CD4-positive, alpha-beta T cell treated with Interleukin-1 beta for 1 hour (primary cell): ENCODE results near the gene CUBN.

Experiments used
- DNase-seq, 2 donors: peaks; one replicate each; pipeline ENCODE4 v3.0.0-alpha.2; 2020 to 2022

Gene CUBN

DNA sequence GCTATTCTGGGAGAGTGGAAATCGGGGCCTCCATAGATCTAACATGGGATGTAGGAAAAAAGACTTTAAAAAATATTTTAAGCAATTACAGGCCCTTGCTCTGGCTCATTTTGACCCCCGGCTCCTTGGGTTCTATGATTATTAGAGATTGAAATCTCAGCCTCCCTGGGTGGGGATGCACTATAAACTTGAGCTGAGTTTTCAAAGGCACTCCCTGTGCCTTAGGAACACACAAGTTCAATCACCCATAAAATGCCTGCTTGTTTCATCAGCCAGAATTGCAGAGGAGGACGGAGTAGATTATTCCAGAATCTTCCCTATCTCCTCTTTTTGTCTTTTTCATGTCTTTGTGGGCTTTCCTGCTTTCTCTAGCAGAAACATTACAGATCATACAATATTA is 145.4 kb downstream of the CUBN start:
- DNase-seq: no peak

- no peak for DNase-seq
Measured at GRCh38 chr10:16976803-16977202, 152.8 kb downstream of the CUBN start.

- DNase-seq: no peak
Measured at GRCh38 chr10:16975188-16975587, 154.4 kb downstream of the CUBN start.

DNA sequence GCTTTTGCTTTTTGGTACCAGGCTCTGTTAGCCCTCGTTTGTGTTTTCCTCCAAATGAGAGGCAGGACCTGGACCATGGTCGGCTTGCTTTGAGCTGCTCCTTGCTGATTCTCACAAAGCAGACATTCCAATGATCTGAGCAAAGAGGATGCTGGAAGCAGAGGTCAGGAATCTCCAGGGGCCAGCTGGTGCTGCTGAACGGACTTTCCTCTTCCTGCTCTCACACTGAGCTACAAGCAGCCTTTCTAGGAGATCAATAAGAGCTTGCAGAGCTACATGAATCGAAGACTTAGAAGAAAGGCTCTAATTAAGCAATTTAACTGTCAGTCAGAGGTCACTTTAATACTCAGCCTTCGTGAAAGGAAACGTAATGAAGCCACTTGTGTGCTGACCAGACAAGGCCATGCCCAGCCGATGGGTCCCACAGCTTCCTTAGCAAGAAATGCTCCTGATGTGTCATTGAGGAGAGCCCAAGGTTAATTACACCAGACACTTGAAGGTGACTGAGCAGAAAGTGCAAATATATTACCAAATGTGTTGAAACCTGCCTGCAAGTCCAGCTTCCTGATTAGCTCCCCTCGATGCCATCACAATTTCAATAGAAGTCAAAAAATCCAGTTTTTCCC is 161.1 kb downstream of the CUBN start:
- DNase-seq: peak in 1 of 2 donors; percentile 16

DNA sequence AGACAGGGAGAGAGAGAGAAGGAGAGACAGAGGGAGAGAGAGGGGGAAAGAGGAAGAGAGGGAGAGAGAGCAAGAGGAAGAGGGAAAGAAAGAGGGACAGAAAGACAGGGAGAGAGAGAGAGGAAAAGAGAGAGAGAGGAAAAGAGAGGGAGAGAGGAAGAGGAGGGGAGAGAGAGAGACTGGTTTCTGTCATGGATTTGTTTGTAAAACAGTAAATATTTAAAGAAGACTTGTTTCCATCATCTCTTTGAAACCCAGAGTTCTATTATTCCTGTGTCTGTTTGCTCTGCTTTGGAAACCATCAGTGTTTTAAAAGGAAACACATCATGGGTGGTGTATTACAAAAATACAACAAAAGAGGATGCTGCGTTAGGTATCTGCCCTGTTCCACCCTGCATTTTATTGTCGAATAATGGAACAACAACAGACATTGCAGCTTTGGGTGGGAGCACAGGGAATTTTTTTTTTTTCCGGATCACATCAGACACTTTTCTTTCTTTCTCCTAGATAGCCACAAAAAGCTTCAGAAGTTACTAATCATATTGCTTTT is 161.7 kb downstream of the CUBN start:
- DNase-seq: no peak

DNA sequence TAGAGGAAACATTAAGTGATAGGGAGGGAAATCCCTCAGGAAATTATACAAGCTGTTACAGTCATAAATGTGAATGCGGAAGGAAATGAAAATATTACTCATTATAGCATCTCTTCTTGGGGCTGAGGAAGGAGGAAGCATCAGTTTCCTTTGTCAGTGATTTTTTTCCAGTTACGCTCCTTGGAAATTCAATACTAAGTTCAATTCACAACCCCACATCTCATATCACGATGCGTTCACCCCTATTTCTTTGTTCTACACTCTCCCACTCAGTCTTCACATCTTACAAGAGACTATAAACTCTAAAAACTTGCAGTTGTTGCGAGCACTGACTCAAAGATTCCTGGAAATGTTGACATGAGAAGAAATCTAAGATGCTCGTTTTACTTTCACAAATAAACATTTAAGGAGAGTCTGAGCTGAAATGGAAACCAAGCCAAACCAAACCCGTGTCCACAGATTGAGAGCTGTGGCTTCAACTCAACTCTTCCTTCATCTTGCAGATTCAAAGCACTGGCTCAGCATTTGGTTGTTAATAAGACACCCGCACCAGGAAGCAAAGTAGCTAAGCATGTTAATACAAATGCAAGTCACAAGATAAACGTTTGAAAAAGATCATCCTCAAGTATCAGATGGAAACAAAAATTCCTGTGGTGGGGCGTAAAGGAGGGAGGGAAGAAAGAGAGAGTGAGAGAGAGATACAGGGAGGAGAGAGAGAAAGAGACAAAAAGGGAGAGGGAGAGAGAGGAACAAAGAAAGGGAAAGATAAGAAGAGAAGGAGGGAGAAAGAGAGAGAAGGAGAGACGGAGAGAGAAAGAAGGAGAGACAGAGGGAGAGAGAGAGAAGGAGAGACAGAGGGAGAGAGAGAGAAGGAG is 162.4 kb downstream of the CUBN start:
- no peak for DNase-seq

DNA sequence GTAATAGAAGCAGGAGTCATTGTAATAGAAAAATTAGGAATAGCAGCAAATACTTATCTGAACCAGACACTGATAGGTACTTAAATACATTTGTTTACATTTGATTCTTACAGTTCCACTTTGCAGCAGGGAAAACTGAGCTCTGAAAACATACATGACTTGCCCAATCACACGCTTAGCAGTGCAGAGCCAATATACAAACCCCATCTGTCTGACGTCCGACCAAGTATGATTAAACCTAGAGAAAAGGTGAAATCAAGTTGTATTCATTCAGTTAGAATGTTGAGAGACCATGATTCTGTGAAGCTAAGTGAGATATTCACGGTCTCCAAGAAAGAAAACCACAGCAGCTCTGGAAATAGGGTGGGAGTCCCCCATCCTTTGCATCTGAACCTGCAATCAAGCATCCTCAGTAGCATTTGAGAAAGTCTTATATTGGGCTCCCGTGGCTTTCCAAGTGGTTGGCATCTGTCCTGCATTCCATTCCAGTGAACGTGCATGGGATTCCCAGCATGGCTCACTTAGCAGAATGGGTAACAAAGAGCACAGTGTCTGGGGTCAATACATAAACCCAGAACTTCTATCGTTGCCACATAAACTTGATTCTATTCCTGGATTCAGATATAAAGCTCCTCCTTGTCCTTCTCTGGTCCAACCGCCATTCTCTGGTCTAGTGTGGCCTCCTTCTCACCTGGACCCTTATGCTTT is 163.7 kb downstream of the CUBN start:
- no peak for DNase-seq

DNA sequence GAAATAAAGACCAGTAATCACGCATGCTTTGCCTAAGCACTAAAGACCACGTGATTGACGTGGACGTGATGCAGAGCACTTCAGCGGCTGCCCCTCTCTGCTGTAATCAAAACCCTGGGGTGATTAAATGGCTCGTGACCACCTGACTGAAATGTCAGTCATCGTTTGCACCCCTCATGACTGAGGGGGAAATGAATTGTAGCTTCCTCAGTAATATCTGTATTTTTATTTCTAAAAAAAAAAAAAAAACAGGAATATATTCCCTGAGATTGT is 164.3 kb downstream of the CUBN start:
- DNase-seq: no peak

- DNase-seq: no peak
Measured at GRCh38 chr10:16964576-16965343, 164.9 kb downstream of the CUBN start.

GRCh38 chr10:16960551-16960950 is 169.1 kb downstream of the CUBN start:
- no peak for DNase-seq

GRCh38 chr10:16957038-16957437 is 172.6 kb downstream of the CUBN start:
- DNase-seq: no peak

DNA sequence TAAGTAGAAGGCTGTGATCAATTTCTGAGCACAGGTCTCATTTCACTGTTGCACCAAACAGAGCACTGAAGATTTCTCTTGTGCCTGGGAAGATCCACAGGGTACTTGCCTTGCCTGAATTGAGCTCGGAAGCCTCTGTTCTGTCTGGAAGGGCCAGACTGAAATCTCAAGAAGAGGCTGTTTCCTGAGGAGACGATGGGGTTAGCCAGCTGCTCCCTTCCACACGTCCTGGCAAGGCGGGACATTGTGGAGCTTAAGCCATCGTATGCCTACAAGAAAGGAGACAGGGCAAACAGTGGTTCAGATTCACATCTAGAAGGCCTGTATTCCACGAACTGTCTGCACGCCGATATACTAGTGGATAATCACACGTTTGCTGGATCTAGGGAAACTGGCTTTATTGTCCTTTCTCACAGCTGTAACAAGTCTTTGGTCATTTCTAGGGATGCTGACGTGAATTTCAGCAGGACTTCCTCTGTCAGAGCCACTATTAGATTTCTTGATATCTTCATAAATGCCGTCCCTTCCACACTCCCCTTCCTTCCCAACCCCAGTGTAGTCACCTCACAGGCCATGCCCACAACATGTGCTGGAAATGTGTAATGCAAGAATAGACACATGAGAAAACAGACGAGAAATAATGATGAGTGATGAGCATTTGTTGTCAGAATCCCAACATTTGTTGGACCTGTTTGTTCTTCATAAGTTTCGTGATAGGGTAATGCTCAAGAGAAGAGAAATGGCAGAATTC is 175.2 kb downstream of the CUBN start:
- DNase-seq: no peak

- DNase-seq: no peak
Measured at GRCh38 chr10:16953270-16953669, 176.3 kb downstream of the CUBN start.

DNA sequence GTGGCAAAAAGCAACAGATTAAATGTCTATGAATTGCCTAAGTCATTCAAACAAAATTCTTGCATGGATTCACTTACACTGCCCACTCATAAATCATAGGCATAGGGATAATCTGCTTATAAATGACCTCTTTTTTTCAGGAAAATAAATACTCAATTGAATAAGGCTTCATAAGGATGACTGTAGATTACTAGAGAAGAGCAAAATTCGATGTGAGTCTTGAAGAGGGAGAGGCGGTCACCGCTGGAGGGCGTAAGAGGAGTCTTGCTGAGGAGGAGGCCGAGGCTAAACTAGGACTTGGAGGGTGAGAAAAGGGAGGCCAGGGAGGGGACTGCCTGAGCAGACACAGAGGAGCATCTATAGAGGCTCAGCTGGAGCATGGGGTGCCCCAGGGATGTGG is 177.0 kb downstream of the CUBN start:
- DNase-seq: no peak

DNA sequence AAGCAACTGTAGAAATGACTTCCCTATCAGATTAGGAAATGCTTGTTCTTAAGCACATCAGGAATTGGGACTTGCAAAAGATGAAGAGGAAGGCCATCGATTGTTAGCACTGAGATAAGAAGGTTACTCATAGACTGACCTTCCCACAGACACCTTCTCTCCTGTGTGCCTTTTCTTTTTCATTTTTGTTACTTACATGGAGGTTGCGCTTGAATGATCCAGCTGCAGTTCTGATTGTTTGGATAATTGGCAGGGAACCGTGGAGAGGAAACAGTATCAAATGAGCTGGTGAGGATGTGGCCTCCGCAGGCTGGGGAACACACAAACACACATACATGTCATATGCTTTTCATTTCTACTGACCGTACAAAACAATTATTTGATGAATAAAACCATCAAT is 177.5 kb downstream of the CUBN start:
- no peak for DNase-seq

GRCh38 chr10:16950656-16951601 is 178.7 kb downstream of the CUBN start:
- DNase-seq: no peak

DNA sequence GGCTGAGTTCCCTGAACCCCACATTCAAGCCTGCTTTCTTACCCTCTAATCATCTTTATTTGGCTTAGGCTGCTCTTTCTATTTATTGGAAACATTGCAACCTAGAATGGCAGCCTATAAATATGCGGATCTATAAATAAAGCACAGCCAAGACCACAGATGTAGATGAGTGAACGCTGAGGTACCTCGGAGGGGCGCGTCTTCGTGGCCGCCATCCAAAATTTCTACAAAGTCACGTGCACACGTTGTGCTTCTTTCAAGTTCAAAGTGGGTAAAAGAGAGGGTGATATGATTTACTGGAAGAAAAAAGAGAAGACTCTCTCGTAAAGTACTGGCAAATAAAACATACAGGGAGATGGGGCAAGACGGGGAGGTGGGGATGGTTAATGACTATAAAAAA is 179.8 kb downstream of the CUBN start:
- no peak for DNase-seq

DNA sequence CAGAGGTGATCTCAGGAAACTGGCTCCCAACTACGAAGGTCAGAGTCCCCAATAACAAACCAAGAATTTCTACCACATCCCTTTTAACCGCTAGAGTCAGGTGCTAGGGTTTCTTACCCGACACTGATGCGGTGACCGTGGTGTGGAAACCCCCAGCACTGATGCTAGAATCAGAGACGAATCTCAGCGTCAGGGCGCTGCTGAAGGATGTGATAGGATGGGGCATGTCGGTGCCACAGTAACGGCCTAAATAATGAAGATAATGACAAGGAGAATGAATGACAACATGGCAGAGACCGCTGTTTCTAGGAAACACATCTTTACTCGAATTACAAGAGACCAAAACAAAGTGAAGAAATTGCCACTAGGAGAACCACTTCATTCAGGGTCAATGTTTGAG is 181.2 kb downstream of the CUBN start:
- DNase-seq: peak; percentile 38 to 58

DNA sequence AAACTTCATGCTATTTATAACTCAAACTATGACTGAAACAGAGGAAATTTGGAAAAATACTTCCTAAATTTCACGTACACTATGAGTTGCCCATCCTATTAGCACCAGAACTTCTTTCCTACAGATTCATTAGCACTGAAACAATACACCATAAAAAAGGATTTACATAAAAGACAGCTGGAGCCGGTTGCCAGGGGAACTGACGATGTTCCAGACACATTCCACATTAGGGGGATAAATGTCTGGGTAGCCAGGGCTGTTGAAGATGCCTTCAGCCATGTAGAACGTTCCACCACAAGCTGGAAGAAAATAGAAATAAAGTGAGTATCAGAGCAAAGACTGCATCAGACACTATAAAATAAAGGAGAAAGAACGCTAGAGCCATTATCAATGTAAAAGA is 182.5 kb downstream of the CUBN start:
- DNase-seq: no peak

GRCh38 chr10:16945593-16945992 is 184.0 kb downstream of the CUBN start:
- DNase-seq: no peak

DNA sequence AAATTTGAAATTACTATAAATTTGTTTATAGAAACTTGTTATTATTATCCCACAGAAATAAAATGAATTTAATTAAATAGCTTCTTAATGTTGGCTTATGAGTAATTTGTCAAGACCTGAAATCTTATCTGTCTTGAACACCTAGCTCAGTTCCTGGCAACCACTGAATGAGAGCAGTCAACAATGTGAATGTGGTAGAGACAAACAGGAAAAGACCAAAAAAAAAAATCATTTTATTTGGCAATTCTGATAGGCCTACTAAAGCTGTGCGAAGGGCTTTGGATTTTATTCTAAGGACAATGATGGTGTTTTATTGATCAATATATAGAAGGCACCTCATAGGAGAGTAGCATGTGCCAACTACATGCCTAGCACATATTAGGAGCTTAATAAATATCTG is 184.6 kb downstream of the CUBN start:
- no peak for DNase-seq
